Measurements from ENCODE around the gene RARB.

The RARB gene

GRCh38 chr3:25555695-25556437 is 127.8 kb downstream of the RARB start:
- TF ChIP-seq, protein P1, sequence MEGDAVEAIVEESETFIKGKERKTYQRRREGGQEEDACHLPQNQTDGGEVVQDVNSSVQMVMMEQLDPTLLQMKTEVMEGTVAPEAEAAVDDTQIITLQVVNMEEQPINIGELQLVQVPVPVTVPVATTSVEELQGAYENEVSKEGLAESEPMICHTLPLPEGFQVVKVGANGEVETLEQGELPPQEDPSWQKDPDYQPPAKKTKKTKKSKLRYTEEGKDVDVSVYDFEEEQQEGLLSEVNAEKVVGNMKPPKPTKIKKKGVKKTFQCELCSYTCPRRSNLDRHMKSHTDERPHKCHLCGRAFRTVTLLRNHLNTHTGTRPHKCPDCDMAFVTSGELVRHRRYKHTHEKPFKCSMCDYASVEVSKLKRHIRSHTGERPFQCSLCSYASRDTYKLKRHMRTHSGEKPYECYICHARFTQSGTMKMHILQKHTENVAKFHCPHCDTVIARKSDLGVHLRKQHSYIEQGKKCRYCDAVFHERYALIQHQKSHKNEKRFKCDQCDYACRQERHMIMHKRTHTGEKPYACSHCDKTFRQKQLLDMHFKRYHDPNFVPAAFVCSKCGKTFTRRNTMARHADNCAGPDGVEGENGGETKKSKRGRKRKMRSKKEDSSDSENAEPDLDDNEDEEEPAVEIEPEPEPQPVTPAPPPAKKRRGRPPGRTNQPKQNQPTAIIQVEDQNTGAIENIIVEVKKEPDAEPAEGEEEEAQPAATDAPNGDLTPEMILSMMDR (IDR thresholded peaks at IDR 0.05; ENCODE audit: borderline replicate concordance, insufficient read depth, low read depth, low read length), result no peak
- no peak overlapping the region for H3K4me3 ChIP-seq (ENCODE audit: low read depth, low read length)

- TF ChIP-seq, protein P1 (IDR thresholded peaks at IDR 0.05; ENCODE audit: borderline replicate concordance, insufficient read depth, low read depth, low read length), result no peak
- no peak overlapping the region for H3K4me3 ChIP-seq (ENCODE audit: low read depth, low read length)
Observed at GRCh38 chr3:25556447-25556846, 128.4 kb downstream of the RARB start.

DNA sequence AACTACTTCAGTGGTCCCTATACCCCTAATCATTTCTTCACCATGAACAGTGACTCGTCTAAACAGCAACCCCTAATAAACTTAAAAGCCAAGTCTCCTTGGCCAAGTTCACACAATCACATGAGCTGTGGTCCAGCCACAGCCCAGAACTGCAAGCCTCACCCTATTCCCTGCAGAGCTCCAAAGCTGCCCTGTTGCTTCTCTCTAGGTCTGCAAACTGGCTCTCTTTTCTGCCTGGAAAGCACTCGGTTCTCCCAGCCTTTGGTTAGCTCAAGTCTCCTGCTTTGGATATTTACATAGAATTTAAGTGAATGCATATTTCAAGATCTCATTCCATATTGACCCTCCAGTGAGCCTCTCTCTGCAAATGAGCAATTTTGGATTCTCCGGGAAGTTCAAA is 129.6 kb downstream of the RARB start:
- TF ChIP-seq, protein P1 (IDR thresholded peaks at IDR 0.05; ENCODE audit: borderline replicate concordance, insufficient read depth, low read depth, low read length), result no peak
- H3K4me3 ChIP-seq (ENCODE audit: low read depth, low read length), result no peak overlapping the region

DNA sequence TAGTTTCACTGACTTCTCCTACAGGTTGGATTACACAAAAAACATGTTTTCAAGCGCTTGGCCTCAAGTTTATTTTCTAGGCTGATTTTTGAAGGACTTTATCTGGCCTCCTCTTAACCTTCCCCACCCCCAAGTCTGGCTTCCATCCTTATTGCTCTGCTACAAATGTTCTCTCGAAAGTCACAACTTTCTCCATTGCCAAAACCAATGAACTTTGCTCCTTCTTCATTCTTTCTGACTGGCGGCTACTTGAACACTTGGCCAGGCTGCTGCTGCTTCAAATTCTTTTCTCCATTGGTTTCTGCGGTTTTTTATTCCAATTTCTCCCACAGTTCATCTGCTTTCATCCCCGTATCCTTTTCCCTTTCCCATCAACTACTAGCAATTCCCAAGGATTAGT is 130.1 kb downstream of the RARB start:
- H3K4me3 ChIP-seq (ENCODE audit: low read depth, low read length), result no peak overlapping the region
- TF ChIP-seq, protein P1 (IDR thresholded peaks at IDR 0.05; ENCODE audit: borderline replicate concordance, insufficient read depth, low read depth, low read length), result no peak

DNA sequence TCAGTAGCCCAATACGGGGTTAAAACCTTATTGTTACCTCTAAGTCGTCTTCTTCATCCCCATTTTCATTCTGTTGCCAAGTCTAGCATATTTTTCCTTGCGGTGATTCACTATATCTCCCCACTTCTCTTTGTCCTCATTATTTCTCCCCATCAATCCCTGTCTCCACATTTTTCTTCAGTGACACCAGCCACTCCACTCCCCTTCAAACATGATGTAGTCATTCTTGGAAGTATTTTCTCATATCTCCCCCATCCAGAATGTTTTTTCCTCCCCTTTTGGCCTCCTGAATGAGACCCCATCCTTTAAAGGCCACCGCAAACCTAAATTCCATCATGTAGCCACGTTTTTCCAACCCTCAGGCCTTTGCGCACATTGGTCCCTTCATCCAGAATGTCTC is 130.7 kb downstream of the RARB start:
- H3K4me3 ChIP-seq (ENCODE audit: low read depth, low read length), result no peak overlapping the region
- TF ChIP-seq, protein P1 (IDR thresholded peaks at IDR 0.05; ENCODE audit: borderline replicate concordance, insufficient read depth, low read depth, low read length), result no peak

DNA sequence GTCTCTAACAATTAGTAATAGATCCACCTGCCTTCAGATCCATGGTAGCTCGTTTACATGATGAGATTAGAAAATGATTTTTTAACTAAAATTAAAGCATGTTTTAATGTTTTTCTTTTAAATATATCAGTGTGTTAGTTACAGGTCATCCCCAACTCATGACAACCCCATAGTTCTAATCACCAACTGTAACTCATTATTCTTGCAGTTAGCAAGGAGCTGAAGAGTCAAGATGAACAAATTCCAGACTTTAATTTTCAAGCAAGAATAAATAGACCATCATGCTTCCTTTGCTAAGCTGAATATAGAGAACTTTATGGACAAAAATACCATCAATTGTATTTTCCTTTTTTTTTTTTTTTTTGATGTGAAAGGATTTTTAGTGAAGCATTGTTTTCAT is 135.5 kb downstream of the RARB start:
- H3K4me3 ChIP-seq (ENCODE audit: low read depth, low read length), result no peak overlapping the region
- TF ChIP-seq, protein P1 (IDR thresholded peaks at IDR 0.05; ENCODE audit: borderline replicate concordance, insufficient read depth, low read depth, low read length), result no peak

DNA sequence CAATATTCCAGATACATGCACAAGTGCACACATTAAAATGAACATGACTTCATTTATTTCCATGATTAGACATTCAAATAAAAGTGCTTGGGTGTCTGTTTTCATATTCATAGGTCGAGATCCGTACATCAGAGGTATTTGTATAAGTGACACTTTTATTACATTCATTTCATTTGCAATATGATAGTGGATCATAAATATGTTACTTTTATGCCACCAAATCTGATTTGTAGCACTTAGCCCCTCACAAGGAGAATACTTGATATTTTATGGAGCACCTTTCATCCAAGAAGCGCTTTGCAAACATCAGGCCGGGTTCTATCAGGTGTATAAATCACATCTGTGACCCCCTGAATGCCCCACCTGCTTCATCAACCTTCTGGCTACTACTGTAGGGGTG is 136.0 kb downstream of the RARB start:
- TF ChIP-seq, protein P1 (IDR thresholded peaks at IDR 0.05; ENCODE audit: borderline replicate concordance, insufficient read depth, low read depth, low read length), result no peak
- H3K4me3 ChIP-seq (ENCODE audit: low read depth, low read length), result no peak overlapping the region

Data from GM12875 (cell line).